Mesenchymal stem cell (in vitro differentiated cells and primary cell): ENCODE results near the gene SNRNP25.

Experiments
- DNase-seq: peaks from one replicate; pipeline ENCODE4 v3.0.0-alpha.2; 2013
- H2AFZ ChIP-seq: one replicate; pipeline ENCODE4 v1.6.1; 2013; ENCODE audit warnings: low read depth, mild to moderate bottlenecking, control low read depth, inconsistent platforms, low read length, moderate library complexity
- H2AK5ac ChIP-seq: 2 replicates; pipeline ENCODE4 v1.6.1; 2013; ENCODE audit warnings: low read length, moderate library complexity, mild to moderate bottlenecking, inconsistent platforms; ENCODE audit not compliant: severe bottlenecking
- H2BK120ac ChIP-seq: one replicate; pipeline ENCODE4 v1.6.1; 2013; ENCODE audit warnings: low read depth, mild to moderate bottlenecking, inconsistent platforms, low read length, moderate library complexity
- H2BK12ac ChIP-seq, 2 experiments: one replicate each; pipeline ENCODE4 v1.6.1; 2013; ENCODE audit warnings: inconsistent platforms in 2 of 2, low read length in 2 of 2, mild to moderate bottlenecking in 2 of 2, moderate library complexity in 2 of 2, control low read depth in 1 of 2
- H2BK15ac ChIP-seq: one replicate; pipeline ENCODE4 v1.6.1; 2013; ENCODE audit warnings: mild to moderate bottlenecking, low read depth, inconsistent platforms; ENCODE audit not compliant: poor library complexity, severe bottlenecking
- H2BK5ac ChIP-seq: 2 replicates; pipeline ENCODE4 v1.6.1; 2013; ENCODE audit warnings: low read depth, mild to moderate bottlenecking, low read length, control low read depth, inconsistent platforms; ENCODE audit not compliant: poor library complexity, severe bottlenecking
- H3K14ac ChIP-seq, 2 experiments: one replicate each; pipeline ENCODE4 v1.6.1; 2013; ENCODE audit warnings: inconsistent platforms in 2 of 2, low read length in 2 of 2, control low read depth in 1 of 2, mild to moderate bottlenecking in 1 of 2, moderate library complexity in 1 of 2
- H3K18ac ChIP-seq, 2 experiments: one replicate each; pipeline ENCODE4 v1.6.1; 2013; ENCODE audit warnings: inconsistent platforms in 2 of 2, low read length in 2 of 2, control low read depth in 1 of 2, low read depth in 1 of 2, mild to moderate bottlenecking in 1 of 2
- H3K23ac ChIP-seq, 2 experiments: one replicate each; pipeline ENCODE4 v1.6.1; 2013; ENCODE audit warnings: inconsistent platforms in 2 of 2, low read length in 2 of 2, mild to moderate bottlenecking in 2 of 2, moderate library complexity in 2 of 2, control low read depth in 1 of 2
- H3K27ac ChIP-seq: 2 replicates; pipeline ENCODE4 v1.5.1; 2013; ENCODE audit warnings: mild to moderate bottlenecking, moderate library complexity, low read length, control low read depth, inconsistent platforms; ENCODE audit not compliant: poor library complexity, severe bottlenecking
- H3K27me3 ChIP-seq, 2 experiments: 2 replicates each; pipeline versions ENCODE4 v1.6.1 to v1.7.0; 2013; ENCODE audit warnings: low read length in 2 of 2, mild to moderate bottlenecking in 2 of 2, moderate library complexity in 2 of 2, control low read depth in 1 of 2, inconsistent platforms in 1 of 2; ENCODE audit not compliant: control insufficient read depth in 1 of 2, insufficient read depth in 1 of 2
- H3K36me3 ChIP-seq, 2 experiments: 2 replicates each; pipeline versions ENCODE4 v1.6.1 to v1.7.0; 2013; ENCODE audit warnings: low read length in 2 of 2, control low read depth in 1 of 2, inconsistent platforms in 1 of 2, low read depth in 1 of 2, mild to moderate bottlenecking in 1 of 2; ENCODE audit not compliant: insufficient read depth in 2 of 2, control insufficient read depth in 1 of 2
- H3K4ac ChIP-seq, 2 experiments: one replicate each; pipeline ENCODE4 v1.6.1; 2013; ENCODE audit warnings: inconsistent platforms in 2 of 2, low read length in 2 of 2, mild to moderate bottlenecking in 2 of 2, moderate library complexity in 2 of 2, control low read depth in 1 of 2, low read depth in 1 of 2
- H3K4me1 ChIP-seq: 2 replicates; pipeline ENCODE4 v1.6.1; 2013; ENCODE audit warnings: low read depth, low read length, control low read depth; ENCODE audit not compliant: control insufficient read depth, insufficient read depth
- H3K4me2 ChIP-seq: 2 replicates; pipeline ENCODE4 v1.6.1; 2013; ENCODE audit warnings: low read length, mild to moderate bottlenecking, inconsistent platforms; ENCODE audit not compliant: poor library complexity, severe bottlenecking
- H3K4me3 ChIP-seq, 2 experiments: 2 replicates each; pipeline versions ENCODE4 v1.5.1 to v1.7.0; 2013; ENCODE audit warnings: low read length in 2 of 2, mild to moderate bottlenecking in 2 of 2, control low read depth in 1 of 2, low read depth in 1 of 2; ENCODE audit not compliant: insufficient read depth in 1 of 2
- H3K79me1 ChIP-seq: replicated peaks from 2 replicates; pipeline ENCODE4 v1.6.1; 2013; ENCODE audit warnings: mild to moderate bottlenecking, control low read depth, low read length, inconsistent platforms; ENCODE audit not compliant: poor library complexity, severe bottlenecking
- H3K9ac ChIP-seq: 2 replicates; pipeline ENCODE4 v1.7.0; 2013; ENCODE audit warnings: mild to moderate bottlenecking, low read length, moderate library complexity
- H3K9me3 ChIP-seq: 2 replicates; pipeline ENCODE4 v1.7.0; 2013; ENCODE audit warnings: mild to moderate bottlenecking, low read length; ENCODE audit not compliant: control insufficient read depth
- H4K8ac ChIP-seq: one replicate; pipeline ENCODE4 v1.6.1; 2013; ENCODE audit warnings: inconsistent platforms, mild to moderate bottlenecking, low read length, moderate library complexity
- H4K91ac ChIP-seq: one replicate; pipeline ENCODE4 v1.6.1; 2013; ENCODE audit warnings: mild to moderate bottlenecking, low read length, inconsistent platforms
- WGBS: methylation state at CpG from one replicate; pipeline ENCODE4 v1.1.7; 2013; ENCODE audit warnings: mixed read lengths; 5-methylcytosine and 5-hydroxymethylcytosine counted together

Gene SNRNP25

GRCh38 chr16:59440-60059, 5.9 kb downstream of the SNRNP25 start:
- no peak overlapping the region for H4K8ac ChIP-seq
- H3K4me3 ChIP-seq = no peak overlapping the region
- H3K14ac ChIP-seq = no peak overlapping the region
- H3K4me1 ChIP-seq = peaks cover 2% of the 10 kb centered on the region
- H2AFZ ChIP-seq = no peak overlapping the region
- no peak overlapping the region for H2BK5ac ChIP-seq
- H3K36me3 ChIP-seq = peaks cover 93% of the 10 kb centered on the region in 2 experiments
- H2AK5ac ChIP-seq = no peak overlapping the region
- no peak overlapping the region for H2BK15ac ChIP-seq
- no peak overlapping the region for H3K4ac ChIP-seq
- WGBS = 93% methylated on average over 12 of the region's 14 CpGs
- no peak for DNase-seq
- no peak overlapping the region for H3K4me2 ChIP-seq
- no peak overlapping the region for H3K18ac ChIP-seq
- no peak overlapping the region for H2BK12ac ChIP-seq
- H4K91ac ChIP-seq = no peak overlapping the region
- no peak overlapping the region for H3K23ac ChIP-seq
- no peak overlapping the region for H3K27ac ChIP-seq
- no peak overlapping the region for H2BK120ac ChIP-seq
- no peaks in the 10 kb centered on the region for H3K27me3 ChIP-seq
- H3K9ac ChIP-seq = no peak overlapping the region
- H3K79me1 ChIP-seq = peaks cover 26% of the 10 kb centered on the region
- H3K9me3 ChIP-seq = no peaks in the 10 kb centered on the region

- Histone ChIP-seq H3K23ac (no peak overlapping the region), H2AFZ (no peak overlapping the region), H2BK120ac (no peak overlapping the region), H3K4me3 (no peak overlapping the region), H3K36me3 (peaks cover 96 to 99% of the 10 kb centered on the region in 2 experiments), H3K4ac (no peak overlapping the region), H2BK12ac (no peak overlapping the region), H3K27me3 (no peaks in the 10 kb centered on the region), H3K79me1 (peaks cover 32% of the 10 kb centered on the region), H3K4me1 (peaks cover 7% of the 10 kb centered on the region), H3K4me2 (no peak overlapping the region), H2BK5ac (no peak overlapping the region), H2BK15ac (no peak overlapping the region), H4K8ac (no peak overlapping the region), H3K27ac (no peak overlapping the region), H4K91ac (no peak overlapping the region), H2AK5ac (no peak overlapping the region), H3K14ac (no peak overlapping the region), H3K9ac (no peak overlapping the region), H3K18ac (no peak overlapping the region), H3K9me3 (no peaks in the 10 kb centered on the region)
- 98% methylated on average over 11 of the region's 11 CpGs for WGBS
- no peak for DNase-seq
Measured at GRCh38 chr16:60166-60565, 6.5 kb downstream of the SNRNP25 start.

GRCh38 chr16:60929-61878, 7.6 kb downstream of the SNRNP25 start:
- Histone ChIP-seq H3K9me3 (no peaks in the 10 kb centered on the region), H3K4me2 (no peak overlapping the region), H3K4me3 (no peak overlapping the region), H3K18ac (no peak overlapping the region), H4K8ac (no peak overlapping the region), H3K27ac (no peak overlapping the region), H2BK120ac (no peak overlapping the region), H4K91ac (no peak overlapping the region), H2AK5ac (no peak overlapping the region), H2BK12ac (no peak overlapping the region), H2BK5ac (no peak overlapping the region), H3K9ac (no peak overlapping the region), H3K4ac (no peak overlapping the region), H3K27me3 (no peaks in the 10 kb centered on the region), H3K36me3 (peaks cover 90 to 95% of the 10 kb centered on the region in 2 experiments), H2AFZ (no peak overlapping the region), H3K23ac (no peak overlapping the region), H3K4me1 (peaks cover 16% of the 10 kb centered on the region), H3K79me1 (peaks cover 36% of the 10 kb centered on the region), H3K14ac (no peak overlapping the region), H2BK15ac (no peak overlapping the region)
- 94% methylated on average over 88 of the region's 89 CpGs for WGBS
- no peak for DNase-seq

- H2BK12ac ChIP-seq = no peak overlapping the region
- H3K4me1 ChIP-seq = peaks cover 23% of the 10 kb centered on the region
- peaks cover 83 to 95% of the 10 kb centered on the region in 2 experiments for H3K36me3 ChIP-seq
- H3K23ac ChIP-seq = no peak overlapping the region
- no peak overlapping the region for H4K91ac ChIP-seq
- H3K79me1 ChIP-seq = peaks cover 39% of the 10 kb centered on the region
- H3K4me2 ChIP-seq = no peak overlapping the region
- no peak overlapping the region for H3K9ac ChIP-seq
- no peak overlapping the region for H2BK15ac ChIP-seq
- DNase-seq = no peak
- H2BK120ac ChIP-seq = no peak overlapping the region
- no peak overlapping the region for H3K4ac ChIP-seq
- no peak overlapping the region for H3K18ac ChIP-seq
- no peak overlapping the region for H2AK5ac ChIP-seq
- no peaks in the 10 kb centered on the region for H3K27me3 ChIP-seq
- no peak overlapping the region for H3K4me3 ChIP-seq
- no peak overlapping the region for H4K8ac ChIP-seq
- WGBS = 98% methylated on average over 32 of the region's 32 CpGs
- H3K14ac ChIP-seq = no peak overlapping the region
- H3K9me3 ChIP-seq = no peaks in the 10 kb centered on the region
- H3K27ac ChIP-seq = no peak overlapping the region
- H2BK5ac ChIP-seq = no peak overlapping the region
- H2AFZ ChIP-seq = no peak overlapping the region
Measured at GRCh38 chr16:61879-62281, 8.3 kb downstream of the SNRNP25 start.
